GM19043 (cell line): Measurements from ENCODE around the gene EXOC3L1.

Experiments used
- ATAC-seq: cut with Tn5 transposase; IDR thresholded peaks from one replicate; pipeline ENCODE4 v1.9.1; 2021; ENCODE audit warnings: low read depth; ENCODE audit not compliant: unreplicated experiment

Gene EXOC3L1, protein sequence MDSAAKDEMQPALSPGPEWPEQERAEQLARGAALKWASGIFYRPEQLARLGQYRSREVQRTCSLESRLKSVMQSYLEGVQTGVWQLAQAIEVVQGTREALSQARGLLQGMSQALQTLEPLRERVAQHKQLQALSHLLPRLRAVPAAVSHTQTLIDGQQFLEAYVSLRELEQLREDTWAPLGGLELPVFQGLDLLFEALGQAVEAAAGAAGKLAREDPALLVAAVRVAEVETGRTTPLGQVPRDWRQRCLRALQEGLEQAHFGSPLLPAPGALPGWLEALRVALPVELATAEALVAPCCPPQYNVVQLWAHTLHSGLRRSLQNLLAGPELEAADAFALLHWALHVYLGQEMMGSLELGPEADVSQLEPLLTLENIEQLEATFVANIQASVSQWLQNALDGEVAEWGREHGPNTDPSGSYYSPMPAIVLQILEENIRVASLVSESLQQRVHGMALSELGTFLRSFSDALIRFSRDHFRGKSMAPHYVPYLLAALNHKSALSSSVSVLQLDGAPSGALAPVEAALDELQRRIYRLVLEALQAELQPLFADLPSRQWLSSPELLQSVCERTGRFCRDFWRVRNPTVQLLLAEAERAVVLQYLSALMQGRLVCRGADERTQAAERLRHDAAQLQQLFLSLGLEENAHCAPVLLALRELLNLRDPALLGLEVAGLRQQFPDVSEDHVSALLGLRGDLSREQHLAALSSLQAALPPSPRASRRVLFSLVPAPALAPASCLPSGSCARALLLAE

DNA sequence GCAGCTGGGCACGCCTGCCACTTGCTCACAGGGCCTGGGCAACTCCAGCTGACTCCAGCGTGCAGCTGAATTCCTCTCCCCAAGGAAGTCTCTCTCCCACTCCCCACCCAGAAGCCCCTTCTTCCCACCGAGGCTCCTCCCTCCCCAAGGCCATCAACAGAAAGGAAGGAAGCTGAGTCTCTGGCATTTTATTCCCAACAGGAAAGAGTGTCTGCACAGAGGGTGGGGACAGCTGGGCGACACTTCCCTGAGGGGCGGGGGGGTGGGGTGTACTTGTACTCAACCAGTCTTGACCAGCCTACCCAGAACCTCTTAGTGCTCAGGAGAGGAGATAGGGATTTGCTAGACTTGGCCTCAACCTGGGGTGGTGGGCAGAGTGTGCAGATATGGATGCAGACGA is at the start of gene EXOC3L1:
Gene EXOC3L1, minus strand, starts transcription at position 96 of the 400 bp plus-strand sequence. CDS start 460 bp downstream, outside the sequence.
- ATAC-seq: no peak

DNA sequence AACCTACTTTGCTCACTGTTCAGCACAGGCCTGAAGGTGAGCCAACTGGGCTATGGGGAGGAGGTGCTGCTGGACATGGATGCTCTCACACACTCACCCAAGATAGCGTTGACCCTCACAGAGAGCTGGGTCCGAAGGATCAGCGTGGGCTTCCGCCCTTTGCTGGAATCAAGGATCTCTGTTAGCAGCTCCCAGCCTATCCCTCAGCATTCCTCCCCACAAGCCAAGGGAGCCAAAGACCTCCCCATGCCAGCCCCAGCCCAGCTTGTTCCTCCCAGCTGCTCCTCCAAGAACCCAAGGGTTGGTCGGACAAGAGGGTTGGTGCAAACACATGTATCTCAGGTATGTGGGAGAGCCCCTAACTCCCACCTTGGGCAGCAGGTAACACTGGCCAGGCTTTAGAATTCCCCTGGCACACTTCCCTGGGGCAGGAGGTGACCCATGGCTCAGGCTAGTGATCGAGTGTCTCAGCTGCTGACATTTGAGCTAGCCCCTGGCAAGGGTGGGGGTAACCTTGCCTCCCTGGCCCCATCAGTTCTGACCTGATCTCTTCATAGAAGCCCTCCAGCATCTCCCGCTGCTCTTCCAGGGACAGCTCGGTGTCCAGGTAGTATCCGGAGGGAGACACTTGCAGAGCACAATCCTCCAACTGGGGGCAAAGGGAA is 49.0 kb upstream of the EXOC3L1 start:
- no peak for ATAC-seq

DNA sequence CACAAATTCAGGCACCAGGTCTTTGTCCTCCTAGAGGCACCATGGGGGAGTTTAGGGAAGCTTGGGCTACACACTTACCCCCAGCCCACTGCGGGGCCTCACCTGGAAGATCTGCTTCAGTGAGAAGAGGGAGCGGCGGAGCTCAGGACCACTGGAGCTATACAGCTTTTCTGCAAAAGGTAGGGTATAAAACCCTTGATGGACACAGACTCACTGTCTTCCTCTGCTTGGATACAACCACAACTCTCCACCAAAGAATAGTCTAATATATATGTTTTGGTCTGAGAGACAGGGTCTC is 48.3 kb upstream of the EXOC3L1 start:
- ATAC-seq: no peak

DNA sequence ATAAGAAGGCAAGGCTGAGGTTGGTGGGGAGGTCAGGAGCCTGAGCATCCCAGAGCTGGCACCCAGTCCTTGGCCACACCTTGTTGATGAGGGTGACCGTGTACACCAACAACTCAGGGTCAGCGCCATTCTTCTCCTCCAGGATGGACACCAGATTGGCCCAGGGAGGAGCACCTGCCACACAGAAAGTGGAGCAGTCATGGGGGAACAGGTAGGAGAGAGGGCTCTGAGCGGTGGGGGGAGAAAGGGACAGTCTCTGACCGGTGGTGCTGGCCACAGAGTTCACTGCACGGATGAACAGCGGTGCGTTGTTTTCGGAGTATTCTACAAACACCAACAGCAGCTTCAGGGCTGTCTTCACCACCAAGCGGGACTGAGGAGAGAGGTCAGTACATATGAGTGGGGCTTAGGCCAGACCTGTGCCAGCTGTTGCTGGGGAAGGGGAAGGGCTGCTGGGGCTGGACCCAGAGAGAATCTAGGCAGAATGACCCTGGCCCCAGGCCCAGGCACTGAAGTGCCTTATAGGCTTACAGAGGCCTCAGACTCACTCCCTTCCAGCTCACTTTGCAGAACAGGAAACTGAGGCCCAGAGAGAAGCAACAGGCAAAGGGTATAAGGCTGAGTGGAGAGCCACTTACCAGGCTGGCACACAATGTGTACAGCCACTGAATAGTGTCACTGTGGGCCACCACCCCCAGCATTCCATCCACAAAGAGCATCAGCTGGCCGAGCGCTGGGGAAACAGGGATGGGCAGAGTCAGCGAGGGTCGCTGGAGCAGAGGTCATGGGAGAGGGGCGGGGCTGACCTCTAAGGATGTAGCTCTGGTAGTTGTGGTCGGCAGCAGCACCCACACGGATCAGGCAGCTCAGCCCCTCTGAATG is 47.7 kb upstream of the EXOC3L1 start:
- ATAC-seq: no peak

DNA sequence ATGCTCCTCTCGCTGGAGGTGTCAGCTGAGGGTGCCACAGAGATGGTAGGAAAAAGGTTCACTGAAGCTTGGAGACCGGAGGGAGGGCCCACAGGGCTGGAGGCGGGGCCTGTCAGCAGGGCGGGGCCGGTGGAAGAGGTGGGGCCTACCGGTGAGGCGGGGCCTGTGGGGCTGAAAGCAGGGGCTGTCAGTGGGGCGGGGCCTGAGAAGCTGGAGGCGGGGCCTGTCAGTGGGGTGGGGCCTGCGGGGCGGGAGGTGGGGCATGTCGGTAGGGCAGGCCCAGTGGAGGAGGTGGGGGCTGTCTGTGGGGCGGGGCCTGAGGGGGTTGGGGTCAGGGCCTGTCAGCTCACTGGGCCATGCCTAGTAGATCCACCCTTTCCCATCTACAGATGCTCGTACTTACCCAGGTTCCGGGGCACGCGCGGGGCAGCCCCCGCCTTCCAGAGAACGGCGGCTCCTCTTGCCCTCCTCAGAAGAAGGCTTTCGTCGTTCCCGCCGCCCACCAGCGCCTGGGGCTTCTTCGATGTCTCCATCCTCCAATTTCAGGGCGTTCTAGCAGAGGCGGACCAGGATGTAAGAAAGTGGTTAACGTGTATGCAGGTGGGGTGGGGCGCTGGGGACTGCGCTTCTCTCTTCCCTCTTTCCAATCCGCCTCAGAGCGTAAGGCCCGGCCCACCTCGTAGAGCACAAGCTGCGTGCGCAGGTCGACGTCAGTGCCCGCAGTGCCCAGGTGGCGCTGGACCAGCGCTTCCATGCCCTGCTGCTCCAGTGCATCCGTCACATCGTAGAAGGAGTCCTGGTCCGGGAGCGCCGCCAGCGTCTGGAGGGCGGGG is 46.8 kb upstream of the EXOC3L1 start:
- ATAC-seq: no peak

DNA sequence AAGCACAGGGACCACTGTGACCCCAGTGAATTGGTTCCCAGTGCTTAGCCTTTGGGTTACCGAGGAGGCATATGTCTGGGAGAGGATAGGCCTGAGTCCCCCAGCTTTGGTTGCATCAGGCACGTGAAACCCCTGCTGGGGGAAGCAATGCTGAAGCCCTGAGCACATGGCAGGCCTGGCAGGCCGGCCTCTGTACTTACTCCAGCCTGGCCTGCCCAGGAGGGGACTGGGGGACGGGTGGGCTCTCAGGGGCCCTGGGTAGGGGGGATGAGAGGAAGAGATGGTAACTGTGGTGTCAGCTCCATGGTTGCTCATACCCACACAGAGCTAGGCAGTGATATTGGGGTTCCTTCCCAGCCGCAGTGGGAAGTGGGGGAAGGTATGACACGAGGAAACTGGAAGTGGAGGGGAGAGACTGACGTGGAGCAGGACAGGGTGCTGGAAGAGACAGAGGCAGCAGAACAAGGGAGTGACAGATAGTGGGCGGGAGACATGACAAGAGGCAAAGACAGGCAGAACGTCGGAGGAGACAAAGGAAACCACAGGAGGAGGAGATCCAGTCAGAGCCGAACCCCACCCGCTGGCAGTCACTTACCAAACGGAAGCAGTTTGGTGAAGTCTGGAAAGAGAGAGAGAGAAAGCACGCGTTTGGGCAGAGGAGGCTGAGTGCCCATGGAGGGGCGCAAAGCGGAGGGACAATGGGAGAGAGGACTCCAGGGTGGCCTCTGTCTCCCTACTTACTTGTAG is 46.1 kb upstream of the EXOC3L1 start:
- ATAC-seq: no peak

DNA sequence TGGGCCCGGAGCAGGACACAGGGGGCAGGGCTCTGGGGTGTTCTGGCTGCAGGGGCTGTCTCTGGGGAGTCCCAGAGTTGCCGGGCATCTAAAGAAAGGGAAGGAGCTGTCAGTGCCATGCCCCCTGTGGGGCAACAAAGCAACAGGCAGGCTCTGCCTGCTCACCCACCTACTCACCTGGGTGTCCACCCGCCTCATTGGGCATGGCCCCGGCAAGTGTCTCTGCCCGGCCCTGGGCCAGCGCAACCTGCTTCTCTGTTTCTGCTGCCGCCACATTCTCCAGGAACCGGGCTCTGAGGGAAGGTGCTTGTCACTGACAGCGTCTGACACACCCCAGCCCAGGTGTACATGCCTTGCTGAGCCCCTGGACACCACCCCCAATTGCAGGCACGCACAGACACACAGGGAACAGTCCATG is 44.3 kb upstream of the EXOC3L1 start:
- ATAC-seq: no peak

DNA sequence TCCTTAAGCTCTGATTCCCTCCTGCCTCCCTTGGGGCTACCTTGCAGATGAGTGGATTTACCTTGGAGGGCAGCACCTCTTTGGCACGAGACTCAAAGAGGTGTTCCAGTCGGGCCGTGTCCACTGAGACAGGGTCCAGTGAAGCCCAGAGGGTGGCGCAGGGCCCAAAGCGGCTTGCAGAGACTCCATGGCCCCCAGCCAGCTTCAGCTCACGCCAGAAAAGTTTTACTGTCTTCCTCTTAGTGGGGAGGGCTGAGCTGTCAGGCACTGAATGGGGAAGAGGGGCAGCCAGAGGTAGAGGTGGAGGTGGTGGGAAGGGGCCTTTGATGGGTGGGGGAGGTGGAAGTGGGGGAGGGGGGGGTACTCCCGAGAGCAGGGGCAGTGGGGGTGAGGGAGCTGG is 43.7 kb upstream of the EXOC3L1 start:
- ATAC-seq: no peak

DNA sequence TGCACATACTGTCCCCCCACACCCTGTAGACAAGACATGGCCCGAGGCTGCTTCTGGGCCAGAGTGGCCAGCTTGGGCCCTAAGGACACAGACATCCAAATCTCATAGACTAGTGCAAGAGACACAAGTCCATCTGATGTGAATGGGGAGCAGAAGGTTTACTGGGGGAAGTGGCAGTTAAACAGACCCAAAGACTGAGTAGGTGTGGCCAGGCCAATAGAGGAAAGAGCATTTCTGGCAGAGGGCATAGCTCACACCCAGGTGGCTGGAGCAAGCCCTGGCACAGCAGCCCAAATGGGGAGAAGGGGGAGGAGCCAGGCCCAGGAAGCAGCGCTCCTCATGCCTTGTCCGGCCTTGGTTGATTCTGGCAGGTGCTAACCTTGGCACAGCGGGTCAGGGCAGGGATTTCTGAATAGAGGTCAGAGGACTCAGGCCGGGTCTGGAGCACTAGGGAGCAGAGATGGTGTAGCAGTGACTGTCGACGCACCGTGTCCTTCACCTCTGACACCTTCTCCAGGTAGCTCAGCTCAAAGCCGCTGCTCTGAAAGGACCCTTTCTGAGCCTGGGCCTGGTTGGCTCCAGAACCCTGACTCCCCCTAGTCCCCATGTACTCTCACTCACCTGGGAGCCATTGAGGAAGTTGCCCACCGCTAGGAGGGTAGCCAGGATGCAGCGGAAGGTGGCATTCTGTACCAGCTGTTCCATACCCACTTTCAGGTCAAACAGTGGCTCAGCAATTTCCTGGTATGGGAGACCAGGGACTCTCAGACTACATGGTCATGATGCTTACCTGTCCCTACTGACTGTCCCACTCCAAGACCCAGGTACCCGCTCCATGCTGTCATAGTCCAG is 41.1 kb upstream of the EXOC3L1 start:
- no peak for ATAC-seq

DNA sequence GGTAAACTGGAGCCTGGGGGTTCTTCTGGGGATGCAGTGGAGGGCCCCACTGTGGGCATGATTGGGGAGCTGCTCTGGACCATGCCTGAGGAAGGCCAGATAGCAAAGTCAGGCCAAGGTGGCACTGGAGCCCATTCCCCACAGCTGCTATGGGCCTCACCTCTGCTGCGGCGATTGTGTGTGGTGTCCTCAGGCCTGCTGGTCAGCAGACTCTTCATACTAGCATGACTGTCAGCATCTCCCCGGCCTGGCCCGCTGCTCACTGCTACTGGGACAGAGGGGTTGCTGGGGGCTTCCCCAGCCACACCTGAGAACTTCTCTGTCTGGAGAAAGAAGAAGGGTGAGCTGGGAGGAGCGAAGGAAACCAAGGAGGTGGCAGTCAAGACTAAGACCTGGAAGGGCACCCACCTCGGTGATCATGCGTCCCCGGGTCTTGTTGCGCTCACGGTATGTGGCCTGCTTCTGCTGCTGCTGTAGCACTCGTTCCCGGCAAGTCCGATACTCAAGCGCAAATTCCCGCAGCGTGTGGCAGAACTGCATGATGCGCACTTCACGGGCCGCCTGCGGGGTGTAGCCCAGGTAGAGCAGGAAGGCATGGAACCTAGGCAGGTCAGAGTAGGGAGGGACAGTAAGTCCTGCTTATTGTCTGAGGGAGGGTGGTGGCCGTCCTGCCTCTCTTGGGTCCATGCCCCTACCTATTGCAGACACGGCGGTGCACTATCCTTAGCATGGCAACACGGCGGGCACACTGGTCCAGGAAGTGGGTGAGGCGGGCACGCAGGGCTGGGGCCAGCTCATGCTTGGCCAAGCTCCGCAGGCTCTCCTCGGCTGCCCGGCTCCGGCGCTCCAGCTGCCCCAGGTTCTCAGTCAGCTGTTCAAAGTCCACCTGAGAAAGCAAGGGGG is 40.2 kb upstream of the EXOC3L1 start:
- no peak for ATAC-seq

DNA sequence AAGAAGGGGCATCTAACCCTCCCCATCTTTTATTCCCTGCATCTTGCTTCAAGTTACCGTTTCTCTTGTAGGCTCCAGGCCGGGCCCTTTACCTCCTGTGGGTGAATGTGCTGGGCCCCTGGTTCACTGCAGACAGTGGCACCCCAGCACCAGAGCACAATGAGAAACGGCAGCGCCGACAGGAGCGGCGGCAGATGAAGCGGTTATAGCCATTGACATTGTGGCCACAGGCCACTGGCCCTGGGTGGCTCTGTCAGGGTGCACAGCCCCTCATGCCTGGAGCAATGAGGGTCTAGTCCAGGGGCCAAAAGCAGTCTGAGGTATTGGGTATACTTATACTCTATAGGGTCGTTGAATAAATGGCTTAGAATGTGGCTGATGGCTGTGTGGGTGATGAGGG is 39.0 kb upstream of the EXOC3L1 start:
- ATAC-seq: no peak

DNA sequence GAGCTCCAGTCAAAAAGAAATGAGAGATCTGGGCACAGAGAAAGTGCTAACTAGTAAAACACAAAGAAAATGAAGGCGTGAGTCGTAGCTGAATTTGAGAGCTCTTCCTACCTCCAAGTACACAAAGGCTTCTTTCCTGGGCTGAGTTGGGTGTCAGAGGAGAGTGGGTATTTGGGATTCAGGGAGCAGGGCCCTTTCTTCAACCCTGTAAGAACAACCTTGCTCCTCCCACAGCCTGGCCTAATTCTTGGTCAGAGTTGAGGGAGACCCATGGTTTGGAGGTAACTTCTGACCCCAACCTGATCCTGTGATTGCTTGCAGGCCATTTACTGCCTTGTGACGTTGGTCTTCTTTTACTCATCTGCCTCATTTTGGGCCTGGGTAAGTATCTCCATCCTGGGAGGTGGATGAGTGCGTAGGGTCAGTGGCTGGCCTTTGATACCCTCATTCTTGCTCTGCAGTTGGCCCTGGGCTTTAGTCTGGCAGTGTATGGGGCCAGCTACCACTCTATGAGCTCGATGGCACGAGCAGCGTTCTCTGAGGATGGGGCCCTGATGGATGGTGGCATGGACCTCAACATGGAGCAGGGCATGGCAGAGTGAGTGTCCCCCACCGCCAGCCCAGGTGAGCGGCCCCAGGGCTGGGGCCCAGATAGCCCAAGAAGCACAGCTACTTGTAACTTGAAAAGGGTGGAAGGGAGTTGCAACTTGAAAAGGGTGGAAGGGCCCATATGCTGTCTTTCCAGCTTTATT is 38.3 kb upstream of the EXOC3L1 start:
- no peak for ATAC-seq

DNA sequence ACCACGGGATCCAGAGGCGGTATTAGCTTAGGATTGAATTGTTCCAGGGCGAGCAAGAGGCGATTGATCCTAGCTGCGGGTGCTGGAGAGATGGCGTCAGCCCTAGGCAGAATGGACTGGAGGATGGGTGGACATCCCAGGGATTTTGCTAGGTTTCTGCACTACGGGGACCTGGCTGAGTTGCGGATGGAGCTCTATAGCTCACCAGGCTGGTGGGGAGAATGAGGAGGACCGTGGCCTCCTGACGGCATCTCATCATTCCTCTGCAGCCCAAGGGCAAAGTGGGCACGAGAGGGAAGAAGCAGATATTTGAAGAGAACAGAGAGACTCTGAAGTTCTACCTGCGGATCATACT is 37.6 kb upstream of the EXOC3L1 start:
- no peak for ATAC-seq

DNA sequence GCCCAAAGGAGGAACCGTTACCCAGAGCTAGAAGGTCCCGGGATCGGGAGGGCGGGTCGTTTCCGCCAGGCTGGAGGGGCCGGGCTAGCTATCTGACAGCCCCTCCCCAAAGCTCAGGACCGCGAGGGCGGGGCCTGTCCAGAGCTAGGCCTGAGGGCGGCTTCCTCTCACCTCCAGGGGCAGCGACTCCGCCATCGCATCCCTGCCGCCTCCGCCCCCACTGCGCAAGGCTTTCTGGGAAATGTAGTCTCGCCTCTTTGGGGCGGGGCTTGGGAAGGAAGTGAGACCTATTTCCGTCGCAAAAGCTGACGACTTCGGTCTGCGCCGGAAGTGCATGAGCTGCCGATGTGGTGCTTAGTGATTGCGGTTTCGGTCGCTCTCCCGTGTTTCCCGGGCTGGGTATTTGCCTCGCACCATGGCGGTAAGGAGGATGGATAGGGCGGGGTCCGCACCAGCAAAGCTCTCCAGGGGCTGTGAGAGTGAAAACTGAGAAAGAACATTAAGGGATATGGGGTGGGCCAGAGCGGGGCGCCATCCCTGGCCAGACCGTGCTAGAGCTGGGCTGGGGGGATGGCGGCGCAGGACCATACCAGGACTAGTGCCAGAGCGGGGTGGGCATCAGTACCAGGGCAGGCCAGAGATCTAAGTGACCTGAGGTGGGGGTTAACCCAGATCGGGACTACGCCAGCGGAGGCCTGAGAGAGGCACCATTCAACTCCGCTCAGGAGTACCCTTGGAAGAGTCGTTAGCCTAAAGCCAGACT is 37.0 kb upstream of the EXOC3L1 start, which contains the start of gene TMEM208:
Gene TMEM208, plus strand, starts transcription at position 327 of the 763 bp plus-strand sequence. Its CDS starts 89 bp downstream, at position 416.
- peak; percentile 92 for ATAC-seq

DNA sequence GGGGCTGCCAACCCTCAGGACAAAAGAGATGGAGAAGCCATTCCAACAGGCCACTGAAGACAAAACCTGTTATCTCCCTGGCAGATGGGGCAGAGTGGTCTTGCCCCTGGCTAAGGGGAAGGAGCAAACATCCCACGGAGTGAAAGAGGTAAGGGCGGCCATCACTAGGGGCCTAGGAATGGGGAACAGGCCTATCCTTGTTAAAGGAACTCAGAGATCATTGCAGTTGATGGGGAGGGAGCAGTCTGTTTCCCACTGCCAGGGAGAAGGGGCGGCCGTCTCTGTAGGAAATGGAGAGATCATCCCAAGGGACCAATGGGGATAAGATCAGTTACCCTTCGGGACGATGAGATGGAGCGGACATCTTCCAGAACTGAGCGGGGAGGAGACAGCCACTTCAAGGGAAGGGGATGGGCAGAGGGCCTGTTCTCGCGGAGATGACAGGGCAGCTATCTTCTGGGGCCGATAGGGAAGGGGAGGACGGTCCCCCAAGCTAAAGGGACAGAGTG is 36.4 kb upstream of the EXOC3L1 start:
- no peak for ATAC-seq
